ENCODE measurements around the gene MAP2K1.

Gene MAP2K1

DNA sequence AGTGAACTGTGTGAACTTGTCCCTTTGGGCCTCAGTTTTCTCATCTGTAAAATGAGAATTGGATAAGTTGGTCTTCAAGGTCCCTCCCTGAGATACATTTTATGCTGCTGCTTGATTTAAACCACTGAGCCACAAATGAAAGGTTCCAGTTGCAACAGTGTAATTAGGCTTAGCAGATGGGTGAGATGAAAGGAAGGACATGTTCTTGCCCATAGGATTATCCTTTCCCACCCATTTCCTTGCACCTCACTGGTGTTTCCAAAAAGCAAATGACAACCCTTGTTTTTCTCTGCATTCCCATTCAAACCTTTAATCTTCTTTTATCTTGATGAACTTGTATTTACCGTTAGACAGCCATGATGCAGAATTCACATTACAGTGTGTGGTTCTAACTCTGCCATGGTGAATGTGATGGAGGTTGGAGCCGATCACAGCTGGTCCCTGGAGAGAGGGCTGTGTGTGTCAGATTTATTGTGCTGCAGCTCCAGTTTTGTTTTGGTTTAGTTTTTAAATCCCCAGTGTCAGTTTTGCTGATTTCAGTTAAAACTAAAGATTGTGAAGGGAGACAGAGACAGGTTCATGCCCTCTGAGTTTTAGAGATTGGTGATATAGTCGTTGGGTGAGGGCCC is 44.0 kb downstream of the MAP2K1 start:
- H3K27ac ChIP-seq, result no peak overlapping the region
- peaks cover 5 to 11% (median 7%) of the 10 kb centered on the region in 3 donors for H3K36me3 ChIP-seq
- intact Hi-C loops (cut with DNase I; ENCODE audit: low total_unique reads), result no loop called here
- DNase-seq, result no peak
- H3K4me3 ChIP-seq, result no peak overlapping the region
- no peaks in the 10 kb centered on the region for H3K9me3 ChIP-seq
- H3K27me3 ChIP-seq, result no peaks in the 10 kb centered on the region
- H3K4me1 ChIP-seq, result no peaks in the 10 kb centered on the region
- TF ChIP-seq, protein P1, sequence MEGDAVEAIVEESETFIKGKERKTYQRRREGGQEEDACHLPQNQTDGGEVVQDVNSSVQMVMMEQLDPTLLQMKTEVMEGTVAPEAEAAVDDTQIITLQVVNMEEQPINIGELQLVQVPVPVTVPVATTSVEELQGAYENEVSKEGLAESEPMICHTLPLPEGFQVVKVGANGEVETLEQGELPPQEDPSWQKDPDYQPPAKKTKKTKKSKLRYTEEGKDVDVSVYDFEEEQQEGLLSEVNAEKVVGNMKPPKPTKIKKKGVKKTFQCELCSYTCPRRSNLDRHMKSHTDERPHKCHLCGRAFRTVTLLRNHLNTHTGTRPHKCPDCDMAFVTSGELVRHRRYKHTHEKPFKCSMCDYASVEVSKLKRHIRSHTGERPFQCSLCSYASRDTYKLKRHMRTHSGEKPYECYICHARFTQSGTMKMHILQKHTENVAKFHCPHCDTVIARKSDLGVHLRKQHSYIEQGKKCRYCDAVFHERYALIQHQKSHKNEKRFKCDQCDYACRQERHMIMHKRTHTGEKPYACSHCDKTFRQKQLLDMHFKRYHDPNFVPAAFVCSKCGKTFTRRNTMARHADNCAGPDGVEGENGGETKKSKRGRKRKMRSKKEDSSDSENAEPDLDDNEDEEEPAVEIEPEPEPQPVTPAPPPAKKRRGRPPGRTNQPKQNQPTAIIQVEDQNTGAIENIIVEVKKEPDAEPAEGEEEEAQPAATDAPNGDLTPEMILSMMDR (IDR thresholded peaks at IDR 0.05), result no peak

DNA sequence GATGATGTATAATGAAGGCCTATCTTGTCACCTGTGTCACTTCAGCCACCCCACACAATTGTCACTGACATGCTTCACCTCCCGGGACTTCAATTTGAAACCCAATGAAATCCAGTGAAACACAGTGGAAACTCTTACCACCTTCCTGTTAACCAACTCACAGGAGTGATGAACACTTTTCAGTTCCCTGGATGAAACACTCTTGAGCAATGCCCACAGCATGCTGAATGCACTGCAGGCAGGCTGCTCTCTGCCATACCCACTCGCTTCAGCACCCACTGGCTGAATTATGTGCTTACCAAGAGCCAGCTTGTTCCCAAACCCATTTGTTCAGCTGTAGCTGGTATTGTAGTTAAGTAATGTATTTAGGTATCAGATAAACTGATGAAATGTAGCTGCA is 47.0 kb downstream of the MAP2K1 start:
- peaks cover 34 to 41% (median 34%) of the 10 kb centered on the region in 3 donors for H3K36me3 ChIP-seq
- no peaks in the 10 kb centered on the region for H3K9me3 ChIP-seq
- TF ChIP-seq, protein P1 (IDR thresholded peaks at IDR 0.05), result no peak
- H3K27ac ChIP-seq, result no peak overlapping the region
- no peak for DNase-seq
- intact Hi-C loops (cut with DNase I; ENCODE audit: low total_unique reads), result no loop called here
- no peak overlapping the region for H3K4me3 ChIP-seq
- no peaks in the 10 kb centered on the region for H3K4me1 ChIP-seq
- H3K27me3 ChIP-seq, result no peaks in the 10 kb centered on the region

DNA sequence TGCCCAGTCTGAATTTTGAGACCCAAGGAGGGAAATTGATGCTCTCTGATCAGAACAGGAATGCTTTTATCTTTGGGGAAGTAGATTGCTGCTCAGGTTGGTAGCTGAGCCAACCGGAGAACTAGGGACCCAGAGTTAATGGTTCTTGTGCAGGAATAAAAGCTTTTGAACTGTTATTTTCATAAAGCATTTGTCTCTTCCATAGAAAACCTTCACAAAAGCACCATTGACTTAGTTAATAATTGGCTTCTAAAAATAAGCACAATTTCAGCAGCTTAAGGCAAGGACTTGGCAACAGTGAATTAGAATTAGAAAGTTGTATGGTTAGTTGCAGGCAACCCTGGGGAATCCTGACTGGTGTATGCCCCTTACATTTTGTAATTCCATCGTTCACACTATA is 53.8 kb downstream of the MAP2K1 start:
- Histone ChIP-seq H3K4me1 (no peaks in the 10 kb centered on the region), H3K27me3 (no peaks in the 10 kb centered on the region), H3K9me3 (no peaks in the 10 kb centered on the region), H3K36me3 (peaks cover 74 to 97% (median 92%) of the 10 kb centered on the region in 3 donors), H3K4me3 (no peak overlapping the region), H3K27ac (no peak overlapping the region)
- intact Hi-C loops (cut with DNase I; ENCODE audit: low total_unique reads), result no loop called here
- no peak for DNase-seq
- TF ChIP-seq, protein P1 (IDR thresholded peaks at IDR 0.05), result no peak

DNA sequence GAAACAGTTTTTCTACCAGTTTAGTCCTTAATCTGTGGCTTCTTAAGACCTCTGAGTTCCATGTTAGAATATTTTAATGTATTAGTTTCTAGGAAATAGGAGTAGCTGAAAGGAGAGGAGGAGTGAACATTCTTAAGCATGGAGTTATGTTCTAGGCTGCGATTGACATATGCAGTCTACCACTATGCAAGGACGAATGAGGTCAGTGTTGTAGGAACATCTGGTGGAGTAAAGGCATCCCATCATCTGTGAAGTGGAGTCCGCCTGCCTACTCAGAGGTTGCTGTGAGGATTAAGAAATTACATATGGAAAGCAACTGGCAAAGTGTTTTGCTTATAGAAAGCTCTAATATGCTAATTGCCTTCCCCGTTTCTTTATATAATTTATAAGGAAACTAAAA is 65.7 kb downstream of the MAP2K1 start:
- DNase-seq, result no peak
- Histone ChIP-seq H3K27me3 (no peaks in the 10 kb centered on the region), H3K4me1 (peaks cover 0 to 4% (median 0%) of the 10 kb centered on the region in 4 donors), H3K9me3 (no peaks in the 10 kb centered on the region), H3K4me3 (no peak overlapping the region), H3K36me3 (peaks cover 0 to 15% (median 9%) of the 10 kb centered on the region in 3 donors), H3K27ac (no peak overlapping the region)
- TF ChIP-seq, protein P1 (IDR thresholded peaks at IDR 0.05), result no peak
- intact Hi-C loops (cut with DNase I; ENCODE audit: low total_unique reads), result no loop called here

DNA sequence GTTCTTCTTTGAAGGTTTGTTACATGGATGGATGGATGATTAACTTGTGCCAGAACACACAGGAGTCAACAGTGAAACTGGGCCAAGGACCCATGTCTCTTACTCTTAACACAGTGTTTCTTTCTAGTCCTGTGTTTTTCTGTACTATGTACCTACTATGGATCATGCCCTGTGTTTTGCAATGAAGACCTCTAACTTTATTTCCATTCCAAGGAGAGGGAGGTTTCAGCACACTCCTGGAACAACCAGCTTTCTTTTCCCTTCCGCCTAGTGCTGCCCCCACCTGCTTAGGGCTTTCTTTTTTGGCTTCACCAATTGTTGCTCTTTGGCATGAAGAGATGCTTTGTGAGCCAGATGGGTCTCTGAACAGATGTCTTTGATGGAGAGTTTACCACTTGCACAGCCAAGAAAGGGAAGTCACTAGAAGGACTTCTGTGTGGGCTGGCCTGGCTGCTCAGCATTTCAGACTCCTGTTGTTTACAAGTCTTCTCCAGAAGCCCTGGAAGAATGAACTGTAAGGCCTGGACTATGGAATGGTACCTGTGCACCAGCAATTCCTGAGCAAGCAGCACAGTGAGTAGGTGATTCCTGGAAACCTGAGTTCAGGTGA is 66.4 kb downstream of the MAP2K1 start:
- DNase-seq, result no peak
- no peak overlapping the region for H3K4me3 ChIP-seq
- H3K27ac ChIP-seq, result no peak overlapping the region
- peaks cover 0 to 15% (median 2%) of the 10 kb centered on the region in 3 donors for H3K36me3 ChIP-seq
- H3K4me1 ChIP-seq, result peaks cover 0 to 4% (median 0%) of the 10 kb centered on the region in 4 donors
- no peaks in the 10 kb centered on the region for H3K9me3 ChIP-seq
- no peaks in the 10 kb centered on the region for H3K27me3 ChIP-seq
- TF ChIP-seq, protein P1 (IDR thresholded peaks at IDR 0.05), result no peak
- intact Hi-C loops (cut with DNase I; ENCODE audit: low total_unique reads), result no loop called here
